Colon (tissue), 2 donors: ENCODE measurements around the gene CLASP1.
A peak's percentile ranks its signal among the peaks of the same experiment; 100 is the strongest.

Source experiments
- FAIRE-seq: peaks from 2 replicates; lab custom pipeline; 2012; peaks lifted over from hg19 to GRCh38; lab: Jason Lieb, UNC
- donor health status: control.
- donor health status: control.

The CLASP1 gene

GRCh38 chr2:121368836-121369235 is 280.4 kb downstream of the CLASP1 start:
- no peak for FAIRE-seq

GRCh38 chr2:121368155-121368554 is 281.1 kb downstream of the CLASP1 start:
- no peak for FAIRE-seq

GRCh38 chr2:121367246-121367900 is 281.9 kb downstream of the CLASP1 start:
- no peak for FAIRE-seq

GRCh38 chr2:121366040-121366439 is 283.2 kb downstream of the CLASP1 start:
- no peak for FAIRE-seq

GRCh38 chr2:121365061-121365460 is 284.2 kb downstream of the CLASP1 start:
- FAIRE-seq = no peak

- peak; percentile 28 for FAIRE-seq
These were observed 285.4 kb downstream of the CLASP1 start for GRCh38 chr2:121363632-121364420.

- no peak for FAIRE-seq
These were observed 286.5 kb downstream of the CLASP1 start for GRCh38 chr2:121362774-121363173.

- no peak for FAIRE-seq
These were observed 287.0 kb downstream of the CLASP1 start for GRCh38 chr2:121362226-121362625.

- FAIRE-seq = no peak
These were observed 288.5 kb downstream of the CLASP1 start for GRCh38 chr2:121360566-121361300.

GRCh38 chr2:121359716-121360565 is 289.3 kb downstream of the CLASP1 start:
- FAIRE-seq = no peak

GRCh38 chr2:121359170-121359569 is 290.1 kb downstream of the CLASP1 start:
- no peak for FAIRE-seq

- FAIRE-seq = no peak
These were observed 291.0 kb downstream of the CLASP1 start for GRCh38 chr2:121358291-121358690.

GRCh38 chr2:121356058-121356640 is 293.1 kb downstream of the CLASP1 start:
- no peak for FAIRE-seq

- FAIRE-seq = no peak
These were observed 293.8 kb downstream of the CLASP1 start for GRCh38 chr2:121355488-121355887.

- FAIRE-seq = no peak
These were observed 297.5 kb downstream of the CLASP1 start for GRCh38 chr2:121351521-121352318.

GRCh38 chr2:121350890-121351289 is 298.4 kb downstream of the CLASP1 start:
- FAIRE-seq = no peak

- FAIRE-seq = no peak
These were observed 298.9 kb downstream of the CLASP1 start for GRCh38 chr2:121350402-121350775.

- FAIRE-seq = no peak
These were observed 299.4 kb downstream of the CLASP1 start for GRCh38 chr2:121349721-121350401.

- FAIRE-seq = no peak
These were observed 301.0 kb downstream of the CLASP1 start for GRCh38 chr2:121348128-121348740.

- FAIRE-seq = no peak
These were observed 302.4 kb downstream of the CLASP1 start for GRCh38 chr2:121346859-121347258.
